WTC11 (cell line): Measurements from ENCODE around the gene C1QTNF12. TPM values are rescaled to one million over a fixed set of nuclear protein-coding genes. Genes with fewer than 3 reads are reported as not detected.

ENCODE experiments used
- ATAC-seq: fragments of 200-7000 bp; cut with Tn5 transposase; 2 replicates; pipeline ENCODE4 v1.10.0; 2021; ENCODE audit warnings: mild to moderate bottlenecking, moderate library complexity
- CTCF ChIA-PET: fragments of 300-600 bp; sonication (Branson Sonifier 250); formaldehyde crosslinking; loops from one replicate; lab custom pipeline; 2021; ENCODE audit warnings: antibody characterized with exemption; lab: Charles Lee
- POLR2A ChIA-PET: fragments of 350-600 bp; sonication (Branson Sonifier 250); formaldehyde crosslinking; loops from one replicate; lab custom pipeline; 2021; ENCODE audit warnings: antibody characterized with exemption; lab: Charles Lee
- DNase-seq: peaks from one replicate; pipeline ENCODE4 v3.0.0; 2021; ENCODE audit warnings: low spot score
- H3K27ac Mint-ChIP-seq: 2 replicates; pipeline ENCODE4 v1.8.0; 2021; ENCODE audit warnings: mixed read lengths
- H3K27me3 Mint-ChIP-seq: 2 replicates; pipeline ENCODE4 v1.8.0; 2021; ENCODE audit warnings: low read depth, mild to moderate bottlenecking, moderate library complexity, mixed read lengths
- H3K36me3 Mint-ChIP-seq: 2 replicates; pipeline ENCODE4 v1.8.0; 2021; ENCODE audit warnings: mixed read lengths
- H3K4me1 Mint-ChIP-seq: 2 replicates; pipeline ENCODE4 v1.8.0; 2022; ENCODE audit warnings: mixed read lengths
- H3K4me3 Mint-ChIP-seq: 2 replicates; pipeline ENCODE4 v1.8.0; 2021; ENCODE audit warnings: mild to moderate bottlenecking, moderate library complexity, mixed read lengths
- H3K9me3 Mint-ChIP-seq: 2 replicates; pipeline ENCODE4 v1.8.0; 2021; ENCODE audit warnings: mixed read lengths
- AR ChIP-seq: fragments of 250-450 bp; sonication (Bioruptor Pico); IDR thresholded peaks from 2 replicates; pipeline ENCODE4 v1.9.0; 2021; ENCODE audit warnings: mild to moderate bottlenecking
- CDX4 ChIP-seq: fragments of 250-450 bp; sonication (Bioruptor Pico); IDR thresholded peaks from 2 replicates; pipeline ENCODE4 v1.9.0; 2021; ENCODE audit warnings: moderate library complexity, mild to moderate bottlenecking, inconsistent platforms, borderline replicate concordance
- CREM ChIP-seq: sonication (generic); formaldehyde crosslinking; IDR thresholded peaks from 2 replicates; pipeline ENCODE4 v1.8.1; 2022; ENCODE audit warnings: mild to moderate bottlenecking, missing genetic modification reagents, moderate library complexity
- E2F1 ChIP-seq: sonication (generic); formaldehyde crosslinking; IDR thresholded peaks from 2 replicates; pipeline ENCODE4 v1.8.0; 2022; ENCODE audit warnings: mild to moderate bottlenecking, missing genetic modification reagents
- E2F5 ChIP-seq: sonication (generic); formaldehyde crosslinking; IDR thresholded peaks from 2 replicates; pipeline ENCODE4 v1.8.1; 2022; ENCODE audit warnings: mild to moderate bottlenecking, moderate library complexity, missing genetic modification reagents
- FOXP1 ChIP-seq: sonication (generic); formaldehyde crosslinking; IDR thresholded peaks from 2 replicates; pipeline ENCODE4 v1.8.0; 2022; ENCODE audit warnings: missing genetic modification reagents, mild to moderate bottlenecking, moderate library complexity, borderline replicate concordance
- GTF2I ChIP-seq: fragments of 250-450 bp; sonication (Bioruptor Pico); conservative IDR thresholded peaks from 2 replicates; pipeline ENCODE4 v1.4.0; 2021; ENCODE audit warnings: mild to moderate bottlenecking
- IRF2 ChIP-seq: sonication (generic); formaldehyde crosslinking; IDR thresholded peaks from 2 replicates; pipeline ENCODE4 v1.8.0; 2022; ENCODE audit warnings: low read depth, missing genetic modification reagents, borderline replicate concordance
- PREB ChIP-seq: sonication (generic); formaldehyde crosslinking; IDR thresholded peaks from 2 replicates; pipeline ENCODE4 v1.8.1; 2022; ENCODE audit warnings: mild to moderate bottlenecking, missing genetic modification reagents, moderate library complexity, borderline replicate concordance
- ZNF121 ChIP-seq: sonication (generic); formaldehyde crosslinking; IDR thresholded peaks from 2 replicates; pipeline ENCODE4 v1.8.0; 2023; ENCODE audit warnings: missing genetic modification reagents
- ZNF281 ChIP-seq: sonication (generic); formaldehyde crosslinking; IDR thresholded peaks from 2 replicates; pipeline ENCODE4 v1.8.0; 2023; ENCODE audit warnings: mild to moderate bottlenecking, missing genetic modification reagents
- ZNF532 ChIP-seq: fragments of 250-450 bp; sonication (Bioruptor Pico); IDR thresholded peaks from 2 replicates; pipeline ENCODE4 v1.9.0; 2021; ENCODE audit warnings: mild to moderate bottlenecking, borderline replicate concordance
- total RNA-seq: library from RNA; stranded (reverse); gene quantifications from 3 replicates; pipeline ENCODE4 v1.2.3, GENCODE V29; 2021

Gene C1QTNF12
- total RNA-seq, 1 experiment from 2014 or later = 10.3 TPM

GRCh38 chr1:1253972-1254666 is 7.6 kb upstream of the C1QTNF12 start:
- Mint-ChIP-seq H3K27ac (no peak overlapping the region), H3K4me1 (peaks cover 12% of the 10 kb centered on the region), H3K4me3 (no peak overlapping the region), H3K9me3 (no peaks in the 10 kb centered on the region), H3K36me3 (peaks cover 42% of the 10 kb centered on the region), H3K27me3 (no peaks in the 10 kb centered on the region)
- ChIA-PET POLR2A (no interaction called here), CTCF (no interaction called here)
- DNase-seq = no peak
- TF ChIP-seq AR (CRISPR knock-in tag) (no peak), CREM (CRISPR knock-in tag) (no peak), E2F1 (no peak), IRF2 (CRISPR knock-in tag) (no peak), PREB (CRISPR knock-in tag) (no peak), E2F5 (CRISPR knock-in tag) (no peak), ZNF532 (no peak), CDX4 (CRISPR knock-in tag) (no peak)
- ATAC-seq = no peak

- H3K36me3 Mint-ChIP-seq = peaks cover 41% of the 10 kb centered on the region
- peaks cover 7% of the 10 kb centered on the region for H3K4me1 Mint-ChIP-seq
- H3K4me3 Mint-ChIP-seq = no peak overlapping the region
- H3K27ac Mint-ChIP-seq = no peak overlapping the region
- no peaks in the 10 kb centered on the region for H3K9me3 Mint-ChIP-seq
- CTCF ChIA-PET = no interaction called here
- TF ChIP-seq ZNF281 (CRISPR knock-in tag) = no peak
- TF ChIP-seq ZNF121 = peak; percentile 97
- no peak for TF ChIP-seq FOXP1 (CRISPR knock-in tag)
- TF ChIP-seq GTF2I (CRISPR knock-in tag) = 0 out of 2 replicates have a peak, but pooled peaks have one; percentile 40
- ATAC-seq = no peak
- POLR2A ChIA-PET = no interaction called here
- no peaks in the 10 kb centered on the region for H3K27me3 Mint-ChIP-seq
- DNase-seq = no peak
Observed at GRCh38 chr1:1253314-1253713, 6.8 kb upstream of the C1QTNF12 start.
